Lower leg skin (tissue), 3 donors: ENCODE data around the gene IL1RAP.

Source experiments
- CTCF ChIP-seq, 3 donors: fragments of 450-650 bp; IDR thresholded peaks; one replicate each; pipeline ENCODE4 v1.5.1; 2016; ENCODE audit warnings: antibody characterized with exemption in 3 of 3, mild to moderate bottlenecking in 3 of 3, moderate library complexity in 2 of 3
- POLR2A ChIP-seq, 2 donors: fragments of 450-650 bp; IDR thresholded peaks; one replicate each; pipeline ENCODE4 v1.6.1; 2016 to 2017; ENCODE audit warnings: antibody characterized with exemption in 2 of 2, mild to moderate bottlenecking in 1 of 2, moderate library complexity in 1 of 2

GRCh38 chr3:190646996-190647395 is 133.1 kb downstream of the IL1RAP start:
- TF ChIP-seq CTCF (IDR thresholded peaks at IDR 0.05) (no peak), POLR2A (IDR thresholded peaks at IDR 0.05) (no peak)
